Stimulated activated CD8-positive, alpha-beta memory T cell treated with anti-CD3 and anti-CD28 coated beads, Interleukin-12 subunit alpha, Interleukin-12 subunit beta, amount 100 ng/mL, for 4 hours (primary cell): Measurements from ENCODE around the gene SCAF1.

Source experiments
- DNase-seq: peaks from one replicate; pipeline ENCODE4 v3.0.0-alpha.2; 2020; ENCODE audit warnings: low read depth

The SCAF1 gene

GRCh38 chr19:49666120-49666444 is 24.1 kb downstream of the SCAF1 start:
- no peak for DNase-seq

DNA sequence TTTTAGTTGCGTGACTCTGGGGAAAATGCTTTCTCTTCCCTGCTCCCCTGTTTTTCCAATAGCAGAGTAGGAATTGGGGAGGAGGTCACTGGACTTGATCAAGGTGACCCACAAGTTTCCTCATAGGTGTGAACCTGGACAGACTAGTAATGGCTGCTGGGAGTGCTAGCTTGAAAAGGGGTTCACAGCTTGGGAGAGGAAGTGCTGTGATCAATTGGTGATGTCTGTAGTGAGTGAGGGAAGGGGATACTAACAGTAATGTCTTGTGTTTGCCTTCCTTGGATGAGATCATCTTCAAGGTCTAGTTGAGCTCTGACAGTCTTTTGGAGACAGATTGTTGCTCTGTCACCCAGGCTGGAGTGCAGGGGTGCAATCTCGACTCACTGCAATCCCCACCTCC is 25.5 kb downstream of the SCAF1 start:
- no peak for DNase-seq

- DNase-seq = no peak
Measured at GRCh38 chr19:49669516-49669915, 27.5 kb downstream of the SCAF1 start.

DNA sequence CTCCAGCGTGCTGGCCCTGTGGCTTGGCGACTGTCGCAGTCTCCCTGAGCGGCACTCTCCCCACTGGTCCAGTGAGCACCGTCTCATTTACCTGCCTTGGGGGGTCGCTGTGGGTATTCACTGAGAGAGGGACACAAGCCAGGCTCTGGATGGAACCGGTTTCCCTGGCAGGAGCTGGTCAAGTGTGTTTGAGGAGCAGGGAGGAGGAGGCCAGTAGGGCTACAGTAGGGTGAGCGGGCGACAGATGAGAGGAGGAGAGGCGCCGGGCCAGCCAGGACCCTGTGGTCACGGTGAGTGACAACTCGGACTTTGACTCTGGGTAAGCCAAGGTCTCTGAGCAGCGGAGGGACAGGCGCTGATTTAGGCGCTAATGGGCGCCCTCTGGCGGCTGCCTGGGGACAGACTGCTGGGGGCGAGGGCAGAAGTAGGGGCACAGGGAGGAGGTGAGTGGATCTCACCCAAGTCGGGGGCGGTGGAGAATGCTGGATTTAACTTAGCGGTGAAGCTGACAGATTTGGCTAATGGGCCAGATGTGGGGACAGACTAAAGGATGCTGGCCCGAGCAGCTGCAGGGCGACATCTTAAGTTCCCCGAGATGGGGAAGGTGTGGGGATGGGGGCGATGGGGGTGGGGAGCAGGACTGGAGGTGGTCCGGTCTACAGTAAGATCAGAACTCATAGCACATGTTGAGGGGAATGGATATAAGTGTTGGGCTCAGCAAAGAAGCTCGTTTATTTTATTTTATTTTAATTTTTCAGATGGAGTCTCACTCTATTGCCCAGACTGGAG is 30.3 kb downstream of the SCAF1 start:
- DNase-seq = peak; percentile 50

DNA sequence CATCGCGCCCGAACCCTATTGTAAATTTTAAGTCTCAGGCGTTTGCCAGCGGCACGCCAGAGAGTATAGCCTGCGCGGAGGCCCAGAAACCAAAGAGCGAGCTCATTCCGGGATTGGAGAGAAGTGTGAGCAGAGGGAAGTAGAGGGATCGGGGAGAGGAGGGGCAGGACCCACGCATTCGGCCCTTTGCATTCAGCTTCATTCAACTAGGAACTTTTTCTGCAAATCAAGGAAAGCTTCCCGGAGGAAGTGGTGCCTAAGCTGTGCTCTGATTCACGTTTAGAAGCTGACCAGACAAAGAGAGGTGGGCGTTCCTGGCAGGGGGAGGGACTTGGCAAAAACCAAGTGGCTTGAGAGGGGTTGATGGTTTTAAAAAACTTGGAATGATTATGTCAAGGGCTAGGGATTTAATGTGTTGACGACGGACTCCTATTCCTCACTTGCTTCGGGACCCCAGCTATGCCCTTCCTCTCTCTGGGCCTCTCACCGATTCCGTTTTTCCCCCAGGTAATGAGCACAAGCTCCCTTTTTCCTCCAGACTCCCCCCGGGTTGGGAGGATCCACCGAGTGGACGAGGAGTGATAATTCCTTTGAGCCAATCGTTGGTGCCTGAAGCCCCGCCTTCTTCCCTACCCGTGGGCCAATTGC is 34.3 kb downstream of the SCAF1 start:
- DNase-seq = no peak

- DNase-seq = peak; percentile 95
Measured at GRCh38 chr19:49676784-49677230, 34.8 kb downstream of the SCAF1 start.

DNA sequence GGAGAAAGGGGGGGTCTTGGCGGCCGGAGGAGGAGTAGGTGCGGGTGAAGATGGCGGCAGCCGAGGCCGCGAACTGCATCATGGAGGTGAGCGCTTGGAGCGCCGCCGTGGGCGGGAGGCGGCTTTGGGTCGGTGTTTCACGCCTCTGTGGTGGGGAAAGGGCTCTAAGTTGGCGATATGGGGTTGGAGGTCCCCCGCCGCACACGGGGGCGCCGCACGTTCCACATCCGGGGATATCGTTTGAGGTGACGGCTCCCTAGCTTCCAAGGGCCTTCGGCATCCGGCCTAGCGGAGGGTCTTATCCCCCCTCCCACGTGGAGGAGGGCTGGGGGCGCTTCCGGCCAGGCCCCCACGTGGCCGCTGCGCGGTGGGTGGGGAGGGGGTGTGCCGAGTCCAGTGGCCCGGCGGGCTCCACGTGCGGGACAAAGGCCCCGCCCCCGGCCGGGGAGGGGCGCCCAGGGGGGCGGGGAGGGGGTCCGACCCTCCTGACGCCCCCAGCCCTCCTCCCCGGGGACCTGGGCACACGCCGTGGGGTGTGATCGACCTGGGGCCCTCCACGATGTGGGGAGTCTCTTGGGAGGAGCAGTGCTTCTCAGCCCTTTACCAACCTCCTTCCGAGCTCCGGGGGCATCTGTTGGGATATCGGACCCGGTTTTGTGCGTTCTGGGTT is 35.4 kb downstream of the SCAF1 start, which contains the start of gene PRMT1:
PRMT1 (plus strand) TSS at position 41 of the 670 bp plus-strand sequence; CDS start at position 51, 10 bp downstream.
- DNase-seq = peak; percentile 37

DNA sequence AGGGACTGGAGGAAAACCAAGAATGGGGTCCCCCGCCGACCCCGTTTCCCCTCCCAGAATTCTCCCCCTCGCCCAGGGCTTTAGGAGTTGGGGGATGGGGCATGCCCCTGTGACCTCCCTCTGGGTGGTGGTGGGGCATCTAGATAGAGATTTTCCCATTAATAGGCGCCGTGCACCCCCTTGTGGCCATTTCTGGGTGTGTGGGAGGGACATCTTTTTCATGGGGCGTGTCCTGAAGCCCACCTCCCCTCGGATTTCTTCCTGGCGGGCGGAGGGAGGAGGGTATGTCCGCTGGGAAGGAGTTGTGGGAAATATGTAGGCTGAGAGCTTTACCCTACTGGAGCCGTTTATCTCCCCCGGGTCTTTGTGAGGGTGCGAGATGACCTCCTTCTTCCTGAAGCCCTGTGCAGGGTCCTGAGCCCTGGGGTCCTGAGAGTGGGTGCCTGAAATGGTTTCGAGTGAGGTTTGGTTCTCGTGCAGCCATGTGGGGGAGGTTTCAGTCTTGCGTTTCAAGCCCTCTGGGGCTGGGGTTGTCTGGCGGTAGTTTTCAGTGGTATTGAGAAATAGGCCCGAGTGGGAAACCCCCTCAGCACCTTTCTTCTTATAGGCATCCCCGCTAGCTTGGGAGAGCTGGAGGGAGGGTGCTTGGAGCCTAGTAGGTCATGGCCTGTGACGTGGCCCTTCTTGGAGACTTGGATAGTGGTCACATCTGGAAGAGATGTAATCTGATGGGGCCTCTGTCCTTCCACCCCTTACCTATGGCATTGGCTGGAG is 36.1 kb downstream of the SCAF1 start:
- peak; percentile 60 for DNase-seq

GRCh38 chr19:49678985-49679770 is 37.2 kb downstream of the SCAF1 start:
- no peak for DNase-seq

GRCh38 chr19:49679771-49680413 is 37.9 kb downstream of the SCAF1 start:
- DNase-seq = no peak

DNA sequence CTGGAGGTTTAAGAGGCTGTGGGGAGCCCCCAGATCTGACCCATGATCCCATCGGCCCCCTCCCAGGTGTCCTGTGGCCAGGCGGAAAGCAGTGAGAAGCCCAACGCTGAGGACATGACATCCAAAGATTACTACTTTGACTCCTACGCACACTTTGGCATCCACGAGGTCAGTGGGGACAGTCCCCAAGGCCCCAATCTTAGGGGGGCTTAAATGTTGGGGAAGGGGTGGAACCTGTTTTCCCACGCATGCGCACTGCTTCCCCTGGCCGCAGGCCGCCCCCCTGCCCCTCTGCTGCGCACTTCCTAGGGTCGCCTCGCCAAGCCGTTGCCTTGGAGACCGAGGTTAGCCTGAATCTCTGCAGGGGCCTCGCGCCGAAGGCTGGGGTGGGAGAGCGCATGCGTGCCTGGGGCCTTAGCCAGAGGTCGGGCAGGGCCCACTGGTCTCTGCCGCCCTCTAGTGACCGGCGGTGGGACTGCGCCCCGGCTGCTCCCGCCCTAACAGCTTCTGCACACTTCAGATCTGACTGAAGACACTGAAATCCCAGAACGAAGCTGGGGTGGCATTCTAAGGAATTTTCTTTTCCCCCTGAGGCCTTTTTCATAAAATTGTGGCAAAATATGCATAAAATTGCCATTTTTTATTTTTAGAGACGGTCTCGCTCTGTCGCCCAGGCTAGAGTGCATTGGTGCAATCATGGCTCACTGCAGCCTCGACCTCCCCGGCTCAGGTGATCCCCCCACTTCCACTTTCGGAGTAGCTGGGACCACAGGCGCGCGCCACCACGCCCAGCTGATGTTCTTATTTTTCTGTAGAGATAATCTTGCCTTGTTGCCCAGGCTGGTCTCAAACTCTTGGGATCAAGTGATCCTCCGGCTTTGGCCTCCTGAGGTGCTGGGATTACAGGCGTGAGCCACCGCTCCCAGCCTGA is 38.7 kb downstream of the SCAF1 start:
- DNase-seq = peak; percentile 84

DNA sequence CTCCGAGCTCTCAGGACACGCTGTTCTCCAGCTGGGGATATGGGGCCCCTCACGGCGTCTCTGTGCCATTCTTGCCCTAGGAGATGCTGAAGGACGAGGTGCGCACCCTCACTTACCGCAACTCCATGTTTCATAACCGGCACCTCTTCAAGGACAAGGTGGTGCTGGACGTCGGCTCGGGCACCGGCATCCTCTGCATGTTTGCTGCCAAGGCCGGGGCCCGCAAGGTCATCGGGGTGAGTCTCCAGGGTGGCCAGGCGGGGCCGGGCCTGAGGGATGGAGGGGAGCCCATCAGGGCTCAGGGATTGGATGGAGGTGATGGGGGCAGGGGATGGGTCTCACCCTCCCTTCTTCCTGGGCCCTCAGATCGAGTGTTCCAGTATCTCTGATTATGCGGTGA is 39.8 kb downstream of the SCAF1 start:
- no peak for DNase-seq

DNA sequence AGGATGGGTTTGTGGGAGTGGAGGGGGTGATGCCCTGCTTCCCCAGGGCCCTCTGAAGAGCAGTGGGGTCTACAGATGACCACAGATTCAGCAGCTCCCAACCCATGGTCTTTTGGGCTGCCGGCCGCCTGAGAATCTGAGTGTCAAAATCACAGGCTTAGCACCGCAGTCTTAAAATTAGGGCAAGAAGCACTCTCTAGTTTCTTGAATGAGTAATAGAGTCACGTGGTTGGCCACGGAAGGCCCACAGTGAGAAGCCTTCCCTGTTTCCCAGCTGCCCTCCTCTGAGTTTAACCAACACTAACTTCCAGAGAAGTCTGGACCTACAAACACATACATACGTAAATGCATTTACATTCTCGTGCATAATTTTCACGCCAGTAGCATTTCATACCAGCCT is 40.3 kb downstream of the SCAF1 start:
- no peak for DNase-seq

DNA sequence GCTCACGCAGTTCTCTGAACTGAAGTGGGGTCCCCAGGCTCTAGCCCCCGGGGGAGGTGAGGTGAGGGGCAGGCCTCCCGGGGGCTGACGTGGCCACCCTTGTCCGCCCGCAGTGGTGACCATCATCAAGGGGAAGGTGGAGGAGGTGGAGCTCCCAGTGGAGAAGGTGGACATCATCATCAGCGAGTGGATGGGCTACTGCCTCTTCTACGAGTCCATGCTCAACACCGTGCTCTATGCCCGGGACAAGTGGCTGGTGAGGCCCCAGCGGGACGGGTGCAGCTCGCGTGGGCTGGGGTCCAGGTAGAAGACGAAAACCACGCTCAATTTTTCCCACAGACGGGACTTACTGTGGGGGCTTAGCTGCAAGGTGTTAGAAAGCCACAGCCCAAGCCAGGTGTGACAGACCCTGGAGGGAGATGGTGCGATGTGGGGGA is 41.8 kb downstream of the SCAF1 start:
- DNase-seq = no peak

GRCh38 chr19:49684251-49684982 is 42.4 kb downstream of the SCAF1 start:
- no peak for DNase-seq

DNA sequence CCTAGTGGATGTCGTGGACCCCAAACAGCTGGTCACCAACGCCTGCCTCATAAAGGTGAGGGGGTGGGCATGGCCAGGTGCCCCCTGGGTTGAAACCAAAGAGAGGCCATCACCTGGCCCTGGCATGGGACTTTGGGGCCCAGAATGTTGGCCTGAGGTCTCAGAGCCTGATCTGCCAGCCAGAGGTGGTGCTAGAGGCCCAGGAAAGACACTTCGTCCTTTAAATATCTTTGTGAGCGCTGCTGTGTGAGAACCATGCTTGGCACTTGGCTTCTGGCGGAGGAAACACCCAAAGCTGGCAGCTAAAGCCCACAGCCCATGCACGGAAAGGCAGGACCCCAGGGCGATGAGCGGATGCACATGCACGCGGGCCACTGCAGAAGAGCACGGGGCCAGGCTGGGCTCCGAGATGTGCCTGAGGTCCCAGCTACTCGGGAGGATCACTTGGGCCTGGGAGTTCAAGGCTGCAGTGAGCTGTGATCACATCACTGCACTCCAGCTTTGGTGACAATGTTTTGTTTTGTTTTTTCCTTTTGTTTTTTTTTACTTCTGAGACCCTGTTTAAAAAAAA is 43.1 kb downstream of the SCAF1 start:
- no peak for DNase-seq

DNA sequence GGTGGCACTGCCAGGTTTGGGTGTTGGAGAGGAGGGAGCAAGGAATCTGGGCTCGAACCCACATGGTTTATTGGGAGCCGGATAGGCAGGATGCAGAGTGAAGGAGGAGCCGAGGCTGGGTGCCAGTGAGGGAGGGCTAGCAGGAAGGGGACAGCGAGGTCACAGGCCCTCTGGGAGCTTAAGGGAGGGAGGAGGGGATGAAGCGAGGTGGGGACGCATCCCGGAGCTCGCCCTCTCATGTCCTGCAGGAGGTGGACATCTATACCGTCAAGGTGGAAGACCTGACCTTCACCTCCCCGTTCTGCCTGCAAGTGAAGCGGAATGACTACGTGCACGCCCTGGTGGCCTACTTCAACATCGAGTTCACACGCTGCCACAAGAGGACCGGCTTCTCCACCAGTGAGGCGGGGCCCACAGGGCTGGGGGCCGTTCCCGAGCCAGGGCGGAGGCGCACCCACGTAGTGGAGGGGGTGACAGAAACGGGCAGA is 43.9 kb downstream of the SCAF1 start:
- no peak for DNase-seq

DNA sequence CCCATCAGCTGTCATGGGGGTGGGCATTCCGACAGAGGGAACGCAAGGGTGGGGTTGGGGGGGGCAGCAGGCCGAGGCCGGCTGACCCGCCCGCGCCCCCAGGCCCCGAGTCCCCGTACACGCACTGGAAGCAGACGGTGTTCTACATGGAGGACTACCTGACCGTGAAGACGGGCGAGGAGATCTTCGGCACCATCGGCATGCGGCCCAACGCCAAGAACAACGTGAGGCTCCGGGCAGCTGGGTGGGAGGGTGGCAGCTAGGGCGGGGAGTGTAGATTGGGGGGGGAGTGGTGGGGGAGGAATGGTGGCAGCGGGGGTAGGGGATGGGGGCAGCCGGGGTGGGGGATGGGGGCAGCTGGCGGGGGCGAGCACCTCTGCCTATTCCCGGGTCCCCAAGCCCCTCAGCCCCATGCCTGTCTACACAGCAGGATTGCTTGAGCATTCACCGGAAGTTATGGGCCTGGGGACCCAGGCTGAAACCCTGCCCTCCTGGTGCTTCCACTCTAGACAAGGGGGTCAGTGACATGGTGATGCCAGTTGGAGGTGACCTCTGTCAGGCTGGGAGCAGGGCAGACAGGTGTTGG is 44.6 kb downstream of the SCAF1 start:
- DNase-seq = no peak
